Stimulated activated CD8-positive, alpha-beta memory T cell treated with anti-CD3 and anti-CD28 coated beads, Interleukin-4, amount 100 ng/mL, for 24 hours (primary cell): Measurements from ENCODE around the gene TSPAN11.

ENCODE experiments used
- DNase-seq: peaks from one replicate; pipeline ENCODE4 v3.0.0-alpha.2; 2020; ENCODE audit warnings: low read depth

The TSPAN11 gene

GRCh38 chr12:30979371-30980259 lies 53.1 kb downstream of the TSPAN11 start:
- no peak for DNase-seq

- no peak for DNase-seq
Measured at GRCh38 chr12:30980955-30981662, 54.6 kb downstream of the TSPAN11 start.

- no peak for DNase-seq
Measured at GRCh38 chr12:30982413-30982812, 55.9 kb downstream of the TSPAN11 start.

GRCh38 chr12:30985814-30986452 lies 59.4 kb downstream of the TSPAN11 start:
- DNase-seq = no peak

- no peak for DNase-seq
Measured at GRCh38 chr12:30988086-30988485, 61.5 kb downstream of the TSPAN11 start.

- DNase-seq = no peak
Measured at GRCh38 chr12:30988646-30989286, 62.2 kb downstream of the TSPAN11 start.

- no peak for DNase-seq
Measured at GRCh38 chr12:30989754-30990153, 63.2 kb downstream of the TSPAN11 start.

GRCh38 chr12:30990316-30990715 lies 63.8 kb downstream of the TSPAN11 start:
- DNase-seq = no peak

GRCh38 chr12:30990776-30991175 lies 64.2 kb downstream of the TSPAN11 start:
- DNase-seq = no peak

- DNase-seq = no peak
Measured at GRCh38 chr12:30991466-30991865, 64.9 kb downstream of the TSPAN11 start.

- no peak for DNase-seq
Measured at GRCh38 chr12:30992381-30992780, 65.8 kb downstream of the TSPAN11 start.

GRCh38 chr12:30993766-30994165 lies 67.2 kb downstream of the TSPAN11 start:
- no peak for DNase-seq

GRCh38 chr12:30994274-30994673 lies 67.7 kb downstream of the TSPAN11 start:
- no peak for DNase-seq

GRCh38 chr12:30996255-30996654 lies 69.7 kb downstream of the TSPAN11 start:
- DNase-seq = no peak

GRCh38 chr12:30996752-30997151 lies 70.2 kb downstream of the TSPAN11 start:
- no peak for DNase-seq

- no peak for DNase-seq
Measured at GRCh38 chr12:30997685-30998440, 71.3 kb downstream of the TSPAN11 start.

GRCh38 chr12:30999011-30999410 lies 72.5 kb downstream of the TSPAN11 start:
- DNase-seq = no peak

- no peak for DNase-seq
Measured at GRCh38 chr12:30999723-31000122, 73.2 kb downstream of the TSPAN11 start.

- no peak for DNase-seq
Measured at GRCh38 chr12:31000751-31001150, 74.2 kb downstream of the TSPAN11 start.

- no peak for DNase-seq
Measured at GRCh38 chr12:31001581-31002360, 75.2 kb downstream of the TSPAN11 start.

- DNase-seq = no peak
Measured at GRCh38 chr12:31002361-31002725, 75.8 kb downstream of the TSPAN11 start.
